GM12878 (cell line): ENCODE data around the gene NFIX. TPM values are rescaled to one million over a fixed set of nuclear protein-coding genes. Genes with fewer than 3 reads are reported as not detected.
A peak's percentile ranks its signal among the peaks of the same experiment; 100 is the strongest.

Experiments used
- BCL11A ChIP-seq: IDR thresholded peaks from 2 replicates; pipeline ENCODE4 v1.6.1; 2011; ENCODE audit warnings: low read depth, low read length
- BRCA1 ChIP-seq: IDR thresholded peaks from 2 replicates; pipeline ENCODE4 v1.6.1; 2011; ENCODE audit warnings: low read depth, low read length, improper control_type of control experiment
- EED ChIP-seq: sonication (generic); IDR thresholded peaks from 2 replicates; pipeline ENCODE4 v1.6.1; 2016; ENCODE audit warnings: antibody characterized with exemption, low read depth
- GATAD2B ChIP-seq: fragments of 450-650 bp; conservative IDR thresholded peaks from 2 replicates; pipeline ENCODE4 v1.6.1; 2017; ENCODE audit warnings: low read depth, mild to moderate bottlenecking, moderate library complexity
- HCFC1 ChIP-seq: fragments of 150-350 bp; IDR thresholded peaks from 2 replicates; pipeline ENCODE4 v1.6.1; 2014; ENCODE audit warnings: low read length
- MEF2A ChIP-seq: IDR thresholded peaks from 2 replicates; pipeline ENCODE4 v1.6.1; 2011; ENCODE audit warnings: low read depth, mild to moderate bottlenecking, low read length, moderate library complexity; ENCODE audit not compliant: insufficient read depth
- MTA2 ChIP-seq: fragments of 450-650 bp; IDR thresholded peaks from 2 replicates; pipeline ENCODE4 v1.6.1; 2016; ENCODE audit warnings: low read depth, mild to moderate bottlenecking, moderate library complexity
- PAX5 ChIP-seq: IDR thresholded peaks from 2 replicates; pipeline ENCODE4 v1.6.1; 2011; ENCODE audit warnings: low read depth, low read length, borderline replicate concordance
- SMC3 ChIP-seq: IDR thresholded peaks from 2 replicates; pipeline ENCODE4 v1.6.1; 2011; ENCODE audit warnings: low read length, improper control_type of control experiment, borderline replicate concordance
- SPI1 ChIP-seq: IDR thresholded peaks from 2 replicates; pipeline ENCODE4 v1.6.1; 2011; ENCODE audit warnings: low read depth, mild to moderate bottlenecking, low read length, moderate library complexity, borderline replicate concordance; ENCODE audit not compliant: insufficient read depth
- ZBED1 ChIP-seq: IDR thresholded peaks from 2 replicates; pipeline ENCODE4 v1.6.1; 2016; ENCODE audit warnings: borderline replicate concordance
- polyA plus RNA-seq, 11 experiments: library from polyadenylated mRNA; depleted of rRNA in 4 of 11; unstranded in 6 of 11; stranded (reverse) in 5 of 11; fragments of >200 nt; fragmentation: Nextera tagmentation in 4 of 11; fragmentation: Illumina TruSeq in 1 of 11; extraction: Ambion mirVana in 4 of 11; extraction: Trizol in 1 of 11; gene quantifications; 1 replicate in 1 of 11; 2 replicates in 10 of 11; pipeline versions ENCODE4 v1.2.1 to v1.2.3, GENCODE V29; 2011 to 2016; ENCODE audit warnings: inconsistent platforms in 2 of 11, missing spikeins in 2 of 11, low read depth in 1 of 11
- total RNA-seq, 4 experiments: library from RNA; depleted of rRNA in 3 of 4; stranded (reverse); fragments of >200 nt in 3 of 4; fragmentation: Illumina TruSeq in 1 of 4; extraction: Trizol in 1 of 4; gene quantifications; 2 replicates each; pipeline versions ENCODE4 v1.2.1 to v1.2.3, GENCODE V29; 2013 to 2021
- TF ChIP-seq, protein P1 (sequence below): fragments of 450-650 bp; IDR thresholded peaks from 2 replicates; pipeline ENCODE4 v1.6.1; 2018; ENCODE audit warnings: borderline replicate concordance, mild to moderate bottlenecking; ENCODE audit not compliant: partially characterized antibody
- TF ChIP-seq, protein P2 (sequence below): fragments of 450-650 bp; IDR thresholded peaks from 2 replicates; pipeline ENCODE4 v1.6.1; 2017; ENCODE audit warnings: low read depth, mild to moderate bottlenecking, moderate library complexity
- TF ChIP-seq, protein P3 (sequence below): fragments of 450-650 bp; IDR thresholded peaks from 2 replicates; pipeline ENCODE4 v1.6.1; 2017; ENCODE audit warnings: borderline replicate concordance
- TF ChIP-seq, protein P4 (sequence below): IDR thresholded peaks from 2 replicates; pipeline ENCODE4 v1.6.1; 2011; ENCODE audit warnings: borderline replicate concordance, low read depth, mild to moderate bottlenecking, moderate library complexity, mixed read lengths, low read length; ENCODE audit not compliant: insufficient read depth; ENCODE audit errors: extremely low read length
- TF ChIP-seq, protein P5 (sequence below): fragments of 450-650 bp; conservative IDR thresholded peaks from 2 replicates; pipeline ENCODE4 v1.6.1; 2017; ENCODE audit warnings: mild to moderate bottlenecking, moderate library complexity
- TF ChIP-seq, protein P6 (sequence below): fragments of 450-650 bp; IDR thresholded peaks from 2 replicates; pipeline ENCODE4 v1.6.1; 2017; ENCODE audit warnings: mild to moderate bottlenecking, moderate library complexity

The NFIX gene
- total and polyA plus RNA-seq, 10 of the 15 experiments (the other 5 are each of a cell fraction or from before 2014, with no cell fraction given) = 0.02 to 2.2 (median 0.28) TPM

DNA sequence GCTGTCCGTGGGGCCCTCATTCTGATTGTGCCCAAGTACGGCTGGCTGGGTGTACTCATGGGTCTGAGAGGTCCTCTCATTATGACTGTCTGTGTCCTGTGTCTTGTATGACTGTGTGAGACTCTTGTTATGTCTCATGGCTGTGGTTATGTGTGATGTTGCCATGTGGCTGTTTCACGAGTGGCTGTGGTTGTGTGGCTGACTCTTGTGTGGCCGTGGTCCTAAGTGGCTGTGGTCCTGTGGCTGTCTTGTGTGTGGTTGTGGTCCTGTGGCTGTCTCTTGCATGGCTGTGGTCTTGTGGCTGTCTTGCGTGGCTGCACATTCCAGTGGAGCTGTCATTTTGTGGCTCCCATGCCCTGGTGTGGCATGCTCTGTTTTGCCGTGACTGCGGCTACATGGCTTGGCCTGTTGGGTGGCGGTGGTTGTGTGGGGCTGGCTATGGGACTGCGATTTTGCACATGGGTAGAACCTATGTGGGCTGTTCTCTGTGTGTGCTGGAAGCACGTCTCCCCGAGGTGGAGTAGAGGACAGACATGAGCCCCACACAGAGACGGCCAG lies 104.8 kb downstream of the NFIX start (continued):
- TF ChIP-seq SPI1 (no peak), HCFC1 (peak; percentile 59), SMC3 (no peak), ZBED1 (peak; percentile 98), EED (peak; percentile 99), BRCA1 (no peak), GATAD2B (0 out of 2 replicates have a peak, but pooled peaks have one; percentile 25), MEF2A (peak; percentile 79), PAX5 (peak; percentile 100), MTA2 (peak; percentile 95), BCL11A (peak; percentile 99)
- TF ChIP-seq, protein P1, sequence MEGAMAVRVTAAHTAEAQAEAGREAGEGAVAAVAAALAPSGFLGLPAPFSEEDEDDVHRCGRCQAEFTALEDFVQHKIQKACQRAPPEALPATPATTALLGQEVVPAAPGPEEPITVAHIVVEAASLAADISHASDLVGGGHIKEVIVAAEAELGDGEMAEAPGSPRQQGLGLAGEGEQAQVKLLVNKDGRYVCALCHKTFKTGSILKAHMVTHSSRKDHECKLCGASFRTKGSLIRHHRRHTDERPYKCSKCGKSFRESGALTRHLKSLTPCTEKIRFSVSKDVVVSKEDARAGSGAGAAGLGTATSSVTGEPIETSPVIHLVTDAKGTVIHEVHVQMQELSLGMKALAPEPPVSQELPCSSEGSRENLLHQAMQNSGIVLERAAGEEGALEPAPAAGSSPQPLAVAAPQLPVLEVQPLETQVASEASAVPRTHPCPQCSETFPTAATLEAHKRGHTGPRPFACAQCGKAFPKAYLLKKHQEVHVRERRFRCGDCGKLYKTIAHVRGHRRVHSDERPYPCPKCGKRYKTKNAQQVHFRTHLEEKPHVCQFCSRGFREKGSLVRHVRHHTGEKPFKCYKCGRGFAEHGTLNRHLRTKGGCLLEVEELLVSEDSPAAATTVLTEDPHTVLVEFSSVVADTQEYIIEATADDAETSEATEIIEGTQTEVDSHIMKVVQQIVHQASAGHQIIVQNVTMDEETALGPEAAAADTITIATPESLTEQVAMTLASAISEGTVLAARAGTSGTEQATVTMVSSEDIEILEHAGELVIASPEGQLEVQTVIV = no peak
- TF ChIP-seq, protein P2, sequence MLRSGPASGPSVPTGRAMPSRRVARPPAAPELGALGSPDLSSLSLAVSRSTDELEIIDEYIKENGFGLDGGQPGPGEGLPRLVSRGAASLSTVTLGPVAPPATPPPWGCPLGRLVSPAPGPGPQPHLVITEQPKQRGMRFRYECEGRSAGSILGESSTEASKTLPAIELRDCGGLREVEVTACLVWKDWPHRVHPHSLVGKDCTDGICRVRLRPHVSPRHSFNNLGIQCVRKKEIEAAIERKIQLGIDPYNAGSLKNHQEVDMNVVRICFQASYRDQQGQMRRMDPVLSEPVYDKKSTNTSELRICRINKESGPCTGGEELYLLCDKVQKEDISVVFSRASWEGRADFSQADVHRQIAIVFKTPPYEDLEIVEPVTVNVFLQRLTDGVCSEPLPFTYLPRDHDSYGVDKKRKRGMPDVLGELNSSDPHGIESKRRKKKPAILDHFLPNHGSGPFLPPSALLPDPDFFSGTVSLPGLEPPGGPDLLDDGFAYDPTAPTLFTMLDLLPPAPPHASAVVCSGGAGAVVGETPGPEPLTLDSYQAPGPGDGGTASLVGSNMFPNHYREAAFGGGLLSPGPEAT = peak; percentile 86
- TF ChIP-seq, protein P3, sequence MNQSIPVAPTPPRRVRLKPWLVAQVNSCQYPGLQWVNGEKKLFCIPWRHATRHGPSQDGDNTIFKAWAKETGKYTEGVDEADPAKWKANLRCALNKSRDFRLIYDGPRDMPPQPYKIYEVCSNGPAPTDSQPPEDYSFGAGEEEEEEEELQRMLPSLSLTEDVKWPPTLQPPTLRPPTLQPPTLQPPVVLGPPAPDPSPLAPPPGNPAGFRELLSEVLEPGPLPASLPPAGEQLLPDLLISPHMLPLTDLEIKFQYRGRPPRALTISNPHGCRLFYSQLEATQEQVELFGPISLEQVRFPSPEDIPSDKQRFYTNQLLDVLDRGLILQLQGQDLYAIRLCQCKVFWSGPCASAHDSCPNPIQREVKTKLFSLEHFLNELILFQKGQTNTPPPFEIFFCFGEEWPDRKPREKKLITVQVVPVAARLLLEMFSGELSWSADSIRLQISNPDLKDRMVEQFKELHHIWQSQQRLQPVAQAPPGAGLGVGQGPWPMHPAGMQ = peak; percentile 87
- TF ChIP-seq, protein P4, sequence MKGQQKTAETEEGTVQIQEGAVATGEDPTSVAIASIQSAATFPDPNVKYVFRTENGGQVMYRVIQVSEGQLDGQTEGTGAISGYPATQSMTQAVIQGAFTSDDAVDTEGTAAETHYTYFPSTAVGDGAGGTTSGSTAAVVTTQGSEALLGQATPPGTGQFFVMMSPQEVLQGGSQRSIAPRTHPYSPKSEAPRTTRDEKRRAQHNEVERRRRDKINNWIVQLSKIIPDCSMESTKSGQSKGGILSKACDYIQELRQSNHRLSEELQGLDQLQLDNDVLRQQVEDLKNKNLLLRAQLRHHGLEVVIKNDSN = no peak
- TF ChIP-seq, protein P5, sequence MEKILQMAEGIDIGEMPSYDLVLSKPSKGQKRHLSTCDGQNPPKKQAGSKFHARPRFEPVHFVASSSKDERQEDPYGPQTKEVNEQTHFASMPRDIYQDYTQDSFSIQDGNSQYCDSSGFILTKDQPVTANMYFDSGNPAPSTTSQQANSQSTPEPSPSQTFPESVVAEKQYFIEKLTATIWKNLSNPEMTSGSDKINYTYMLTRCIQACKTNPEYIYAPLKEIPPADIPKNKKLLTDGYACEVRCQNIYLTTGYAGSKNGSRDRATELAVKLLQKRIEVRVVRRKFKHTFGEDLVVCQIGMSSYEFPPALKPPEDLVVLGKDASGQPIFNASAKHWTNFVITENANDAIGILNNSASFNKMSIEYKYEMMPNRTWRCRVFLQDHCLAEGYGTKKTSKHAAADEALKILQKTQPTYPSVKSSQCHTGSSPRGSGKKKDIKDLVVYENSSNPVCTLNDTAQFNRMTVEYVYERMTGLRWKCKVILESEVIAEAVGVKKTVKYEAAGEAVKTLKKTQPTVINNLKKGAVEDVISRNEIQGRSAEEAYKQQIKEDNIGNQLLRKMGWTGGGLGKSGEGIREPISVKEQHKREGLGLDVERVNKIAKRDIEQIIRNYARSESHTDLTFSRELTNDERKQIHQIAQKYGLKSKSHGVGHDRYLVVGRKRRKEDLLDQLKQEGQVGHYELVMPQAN = no peak
- TF ChIP-seq, protein P6, sequence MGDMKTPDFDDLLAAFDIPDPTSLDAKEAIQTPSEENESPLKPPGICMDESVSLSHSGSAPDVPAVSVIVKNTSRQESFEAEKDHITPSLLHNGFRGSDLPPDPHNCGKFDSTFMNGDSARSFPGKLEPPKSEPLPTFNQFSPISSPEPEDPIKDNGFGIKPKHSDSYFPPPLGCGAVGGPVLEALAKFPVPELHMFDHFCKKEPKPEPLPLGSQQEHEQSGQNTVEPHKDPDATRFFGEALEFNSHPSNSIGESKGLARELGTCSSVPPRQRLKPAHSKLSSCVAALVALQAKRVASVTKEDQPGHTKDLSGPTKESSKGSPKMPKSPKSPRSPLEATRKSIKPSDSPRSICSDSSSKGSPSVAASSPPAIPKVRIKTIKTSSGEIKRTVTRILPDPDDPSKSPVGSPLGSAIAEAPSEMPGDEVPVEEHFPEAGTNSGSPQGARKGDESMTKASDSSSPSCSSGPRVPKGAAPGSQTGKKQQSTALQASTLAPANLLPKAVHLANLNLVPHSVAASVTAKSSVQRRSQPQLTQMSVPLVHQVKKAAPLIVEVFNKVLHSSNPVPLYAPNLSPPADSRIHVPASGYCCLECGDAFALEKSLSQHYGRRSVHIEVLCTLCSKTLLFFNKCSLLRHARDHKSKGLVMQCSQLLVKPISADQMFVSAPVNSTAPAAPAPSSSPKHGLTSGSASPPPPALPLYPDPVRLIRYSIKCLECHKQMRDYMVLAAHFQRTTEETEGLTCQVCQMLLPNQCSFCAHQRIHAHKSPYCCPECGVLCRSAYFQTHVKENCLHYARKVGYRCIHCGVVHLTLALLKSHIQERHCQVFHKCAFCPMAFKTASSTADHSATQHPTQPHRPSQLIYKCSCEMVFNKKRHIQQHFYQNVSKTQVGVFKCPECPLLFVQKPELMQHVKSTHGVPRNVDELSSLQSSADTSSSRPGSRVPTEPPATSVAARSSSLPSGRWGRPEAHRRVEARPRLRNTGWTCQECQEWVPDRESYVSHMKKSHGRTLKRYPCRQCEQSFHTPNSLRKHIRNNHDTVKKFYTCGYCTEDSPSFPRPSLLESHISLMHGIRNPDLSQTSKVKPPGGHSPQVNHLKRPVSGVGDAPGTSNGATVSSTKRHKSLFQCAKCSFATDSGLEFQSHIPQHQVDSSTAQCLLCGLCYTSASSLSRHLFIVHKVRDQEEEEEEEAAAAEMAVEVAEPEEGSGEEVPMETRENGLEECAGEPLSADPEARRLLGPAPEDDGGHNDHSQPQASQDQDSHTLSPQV = no peak
